PC-3 (cell line): ENCODE results near the gene DNA2. TPM values are rescaled to one million over a fixed set of nuclear protein-coding genes. Genes with fewer than 3 reads are reported as not detected.

Source experiments
- ATAC-seq: fragments of 200-7000 bp; cut with Tn5 transposase; 2 replicates; pipeline ENCODE4 v1.9.1; 2020; ENCODE audit warnings: mild to moderate bottlenecking, moderate library complexity
- BruUV-seq: library from RNA; stranded (reverse); fragments of 400-500 nt; replicated peaks from 2 replicates; lab custom pipeline; 2021; lab: Mats Ljungman, UMichigan
- CTCF ChIA-PET: fragments of 300-600 bp; sonication (Branson Sonifier 250); formaldehyde crosslinking; loops from one replicate; lab custom pipeline; 2022; ENCODE audit warnings: antibody characterized with exemption; lab: Charles Lee
- POLR2A ChIA-PET: fragments of 300-600 bp; sonication (Branson Sonifier 250); formaldehyde crosslinking; loops from one replicate; lab custom pipeline; 2022; ENCODE audit warnings: antibody characterized with exemption; ENCODE audit not compliant: unreplicated experiment; lab: Charles Lee
- DNase-seq: peaks from one replicate; pipeline ENCODE4 v3.0.0-alpha.2; 2015
- H2AFZ ChIP-seq: fragments of 300-600 bp; sonication (generic); 2 replicates; pipeline ENCODE4 v1.6.0; 2016; ENCODE audit warnings: antibody characterized with exemption, low read length
- H3F3A ChIP-seq: fragments of 300-600 bp; sonication (generic); one replicate; pipeline ENCODE4 v1.6.0; 2017; ENCODE audit warnings: antibody characterized with exemption, low read length, control low read depth, mild to moderate bottlenecking; ENCODE audit not compliant: unreplicated experiment
- H3K27ac ChIP-seq: fragments of 300-600 bp; sonication (generic); 2 replicates; pipeline ENCODE4 v1.5.1; 2016; ENCODE audit warnings: mild to moderate bottlenecking, low read length
- H3K27me3 ChIP-seq: fragments of 300-600 bp; sonication (generic); 2 replicates; pipeline ENCODE4 v1.6.1; 2016; ENCODE audit warnings: low read length, mixed read lengths
- H3K36me3 ChIP-seq: fragments of 300-600 bp; sonication (generic); 2 replicates; pipeline ENCODE4 v1.6.1; 2016; ENCODE audit warnings: low read depth, mixed run types, low read length, mixed read lengths
- H3K4me1 ChIP-seq: fragments of 300-600 bp; sonication (generic); 2 replicates; pipeline ENCODE4 v1.5.1; 2016; ENCODE audit warnings: low read length; ENCODE audit not compliant: insufficient read depth
- H3K4me2 ChIP-seq: fragments of 300-600 bp; sonication (generic); 2 replicates; pipeline ENCODE4 v1.6.0; 2016; ENCODE audit warnings: low read length
- H3K4me3 ChIP-seq: fragments of 300-600 bp; sonication (generic); 2 replicates; pipeline ENCODE4 v1.5.1; 2016; ENCODE audit warnings: mild to moderate bottlenecking, low read length, mixed read lengths
- H3K79me2 ChIP-seq: fragments of 300-600 bp; sonication (generic); 2 replicates; pipeline ENCODE4 v1.6.1; 2017; ENCODE audit warnings: low read length, mixed read lengths
- H3K9ac ChIP-seq: fragments of 300-600 bp; sonication (generic); 2 replicates; pipeline ENCODE4 v1.6.0; 2016; ENCODE audit warnings: mild to moderate bottlenecking, low read length
- H3K9me2 ChIP-seq: fragments of 300-600 bp; sonication (generic); replicated peaks from 2 replicates; pipeline ENCODE4 v1.6.1; 2016; ENCODE audit warnings: mixed run types, low read length, mixed read lengths
- H3K9me3 ChIP-seq: fragments of 300-600 bp; sonication (generic); 2 replicates; pipeline ENCODE4 v1.6.1; 2016; ENCODE audit warnings: low read length, mixed read lengths
- H4K20me1 ChIP-seq: fragments of 300-600 bp; sonication (generic); 2 replicates; pipeline ENCODE4 v1.6.1; 2016; ENCODE audit warnings: low read length, mixed read lengths
- EZH2 ChIP-seq: fragments of 300-600 bp; sonication (generic); IDR thresholded peaks from one replicate; pipeline ENCODE4 v1.6.1; 2017; ENCODE audit warnings: antibody characterized with exemption, mild to moderate bottlenecking, low read length; ENCODE audit not compliant: unreplicated experiment
- EZH2phosphoT487 ChIP-seq: fragments of 300-600 bp; sonication (generic); IDR thresholded peaks from 2 replicates; pipeline ENCODE4 v1.6.1; 2018; ENCODE audit warnings: mild to moderate bottlenecking, antibody characterized with exemption, low read length, borderline replicate concordance
- intact Hi-C: fragments of 100-400 bp; cut with micrococcal nuclease; formaldehyde crosslinking; loops from 2 replicates; pipeline ENCODE4 v1.9.0; 2023
- total RNA-seq: library from RNA; depleted of rRNA; stranded (reverse); fragments of >200 nt; gene quantifications from 2 replicates; pipeline ENCODE4 v1.2.3, GENCODE V29; 2014
- TF ChIP-seq, protein P1 (sequence below): fragments of 300-600 bp; sonication (generic); conservative IDR thresholded peaks from 2 replicates; pipeline ENCODE4 v1.5.1; 2017; ENCODE audit warnings: antibody characterized with exemption, low read depth, mild to moderate bottlenecking, low read length

Gene DNA2
- total RNA-seq, 1 experiment from 2014 or later: 38.7 TPM

DNA sequence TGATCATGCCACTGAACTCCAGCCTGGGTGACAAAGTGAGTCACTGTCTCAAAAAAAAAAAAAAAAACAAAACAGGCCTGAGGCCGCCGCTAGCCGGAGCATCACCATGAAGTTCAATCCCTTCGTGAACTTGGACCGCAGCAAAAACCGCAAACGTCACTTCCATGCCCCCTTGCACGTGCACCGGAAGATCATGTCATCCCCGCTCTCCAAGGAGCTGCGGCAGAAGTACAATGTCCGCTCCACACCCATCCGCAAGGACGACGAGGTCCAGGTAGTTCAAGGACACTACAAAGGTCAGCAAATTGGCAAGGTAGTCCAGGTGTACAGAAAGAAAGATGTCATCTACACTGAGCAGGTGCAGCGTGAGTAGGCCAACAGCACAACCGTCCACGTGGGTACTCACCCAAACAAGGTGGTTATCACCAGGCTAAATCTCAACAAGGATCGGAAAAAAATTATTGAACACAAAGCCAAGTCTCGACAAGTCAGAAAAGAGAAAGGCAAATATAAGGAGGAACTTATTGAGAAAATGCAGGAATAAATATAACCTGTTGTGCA, 47.2 kb downstream of the DNA2 start:
- H3K9me3 ChIP-seq: no peaks in the 10 kb centered on the region
- ATAC-seq (no peak), DNase-seq (no peak)
- no peaks in the 10 kb centered on the region for H3K79me2 ChIP-seq
- CTCF ChIA-PET: no interaction called here
- H3K4me3 ChIP-seq: no peak overlapping the region
- H3K27ac ChIP-seq: no peak overlapping the region
- no TSS peak for BruUV-seq
- POLR2A ChIA-PET: no interaction called here
- H3K4me2 ChIP-seq: no peak overlapping the region
- H3K4me1 ChIP-seq: no peaks in the 10 kb centered on the region
- no peak overlapping the region for H2AFZ ChIP-seq
- H3K9me2 ChIP-seq: no peaks in the 10 kb centered on the region
- intact Hi-C loops: no loop called here
- TF ChIP-seq, protein P1, sequence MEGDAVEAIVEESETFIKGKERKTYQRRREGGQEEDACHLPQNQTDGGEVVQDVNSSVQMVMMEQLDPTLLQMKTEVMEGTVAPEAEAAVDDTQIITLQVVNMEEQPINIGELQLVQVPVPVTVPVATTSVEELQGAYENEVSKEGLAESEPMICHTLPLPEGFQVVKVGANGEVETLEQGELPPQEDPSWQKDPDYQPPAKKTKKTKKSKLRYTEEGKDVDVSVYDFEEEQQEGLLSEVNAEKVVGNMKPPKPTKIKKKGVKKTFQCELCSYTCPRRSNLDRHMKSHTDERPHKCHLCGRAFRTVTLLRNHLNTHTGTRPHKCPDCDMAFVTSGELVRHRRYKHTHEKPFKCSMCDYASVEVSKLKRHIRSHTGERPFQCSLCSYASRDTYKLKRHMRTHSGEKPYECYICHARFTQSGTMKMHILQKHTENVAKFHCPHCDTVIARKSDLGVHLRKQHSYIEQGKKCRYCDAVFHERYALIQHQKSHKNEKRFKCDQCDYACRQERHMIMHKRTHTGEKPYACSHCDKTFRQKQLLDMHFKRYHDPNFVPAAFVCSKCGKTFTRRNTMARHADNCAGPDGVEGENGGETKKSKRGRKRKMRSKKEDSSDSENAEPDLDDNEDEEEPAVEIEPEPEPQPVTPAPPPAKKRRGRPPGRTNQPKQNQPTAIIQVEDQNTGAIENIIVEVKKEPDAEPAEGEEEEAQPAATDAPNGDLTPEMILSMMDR: no peak
- TF ChIP-seq EZH2phosphoT487 (no peak), EZH2 (no peak)
- peaks cover 55% of the 10 kb centered on the region for H3K36me3 ChIP-seq
- no peak overlapping the region for H3K9ac ChIP-seq
- H3K27me3 ChIP-seq: no peaks in the 10 kb centered on the region
- no peaks in the 10 kb centered on the region for H4K20me1 ChIP-seq
- peaks cover 5% of the 10 kb centered on the region for H3F3A ChIP-seq

- POLR2A ChIA-PET: interaction anchor here (0.6 kb wide), 1 partner anchor 46 kb away, joined by 3 read pairs; no protein-coding TSS in a partner anchor
- Histone ChIP-seq H3F3A (peaks cover 5% of the 10 kb centered on the region), H2AFZ (no peak overlapping the region), H3K27ac (no peak overlapping the region), H3K27me3 (no peaks in the 10 kb centered on the region), H3K4me3 (no peak overlapping the region), H3K4me1 (no peaks in the 10 kb centered on the region), H3K4me2 (no peak overlapping the region), H3K79me2 (no peaks in the 10 kb centered on the region), H3K9ac (no peak overlapping the region), H3K36me3 (peaks cover 56% of the 10 kb centered on the region), H3K9me3 (no peaks in the 10 kb centered on the region), H3K9me2 (no peaks in the 10 kb centered on the region), H4K20me1 (no peaks in the 10 kb centered on the region)
- DNase-seq (no peak), ATAC-seq (no peak)
- CTCF ChIA-PET: no interaction called here
- no TSS peak for BruUV-seq
- intact Hi-C loops: no loop called here
- TF ChIP-seq EZH2: no peak
- TF ChIP-seq EZH2phosphoT487: no peak
- TF ChIP-seq, protein P1: no peak
Measured at GRCh38 chr10:68423522-68423921, 48.3 kb downstream of the DNA2 start.

DNA sequence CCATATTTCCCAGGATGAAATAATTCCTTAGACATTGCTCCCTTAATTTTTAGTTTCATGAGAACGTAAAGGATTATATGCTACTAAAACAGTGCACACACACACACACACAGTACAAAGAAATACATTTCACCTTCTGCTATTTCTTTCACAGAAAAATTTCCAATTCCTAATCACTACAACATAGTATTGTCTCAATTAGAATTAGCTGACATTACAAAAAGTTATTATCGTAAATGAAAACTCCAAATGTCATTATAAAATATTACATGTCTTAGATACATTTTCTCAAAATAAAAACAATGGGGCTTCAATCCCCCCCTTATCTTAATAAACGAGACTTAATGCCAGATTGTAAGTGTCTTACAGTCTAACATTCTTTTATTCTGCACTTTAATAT, 52.4 kb downstream of the DNA2 start:
- TF ChIP-seq EZH2: no peak
- TF ChIP-seq EZH2phosphoT487: no peak
- TF ChIP-seq, protein P1: no peak
- no peaks in the 10 kb centered on the region for H3K9me3 ChIP-seq
- no peak overlapping the region for H3K4me2 ChIP-seq
- no peaks in the 10 kb centered on the region for H3K9me2 ChIP-seq
- H3K4me1 ChIP-seq: no peaks in the 10 kb centered on the region
- no TSS peak for BruUV-seq
- H3K4me3 ChIP-seq: no peak overlapping the region
- no peaks in the 10 kb centered on the region for H4K20me1 ChIP-seq
- intact Hi-C loops: no loop called here
- POLR2A ChIA-PET: no interaction called here
- H3F3A ChIP-seq: peaks cover 5% of the 10 kb centered on the region
- DNase-seq (no peak), ATAC-seq (no peak)
- H3K9ac ChIP-seq: no peak overlapping the region
- no peaks in the 10 kb centered on the region for H3K27me3 ChIP-seq
- H2AFZ ChIP-seq: no peak overlapping the region
- no peak overlapping the region for H3K27ac ChIP-seq
- H3K79me2 ChIP-seq: no peaks in the 10 kb centered on the region
- CTCF ChIA-PET: no interaction called here
- H3K36me3 ChIP-seq: peaks cover 72% of the 10 kb centered on the region
